ENCODE data around the gene SNX3. TPM values are rescaled to one million over a fixed set of nuclear protein-coding genes. Genes with fewer than 3 reads are reported as not detected.

Gene SNX3
- total RNA-seq, 4 donors from 2014 or later: 80.9 to 97.4 (median 96.6) TPM

DNA sequence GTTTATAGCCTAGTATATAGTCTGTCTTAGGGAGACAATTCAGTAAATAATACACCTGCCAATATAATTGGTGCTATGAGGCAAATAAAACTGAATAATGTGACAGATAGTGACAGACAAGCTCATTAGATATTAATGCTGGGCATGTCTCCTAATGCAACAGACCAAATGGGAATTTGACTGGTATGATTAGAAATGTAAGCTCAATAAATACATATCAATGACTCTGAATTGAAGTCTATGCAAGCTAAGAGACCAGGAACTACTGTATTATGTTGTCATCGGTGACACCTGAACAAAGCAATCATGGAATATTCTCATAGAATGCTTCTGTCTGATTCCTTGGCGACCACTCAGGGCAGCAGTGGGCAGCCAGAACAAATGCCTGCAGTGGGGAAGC, 2.5 kb upstream of the SNX3 start:
- no peaks in the 10 kb centered on the region for H3K27me3 ChIP-seq
- no peaks in the 10 kb centered on the region for H3K9me3 ChIP-seq
- WGBS: 82% methylated on average over 2 of the region's 2 CpGs
- H3K27ac ChIP-seq: no peak overlapping the region
- peaks cover 18% of the 10 kb centered on the region for H3K4me1 ChIP-seq
- TF ChIP-seq, protein P1, sequence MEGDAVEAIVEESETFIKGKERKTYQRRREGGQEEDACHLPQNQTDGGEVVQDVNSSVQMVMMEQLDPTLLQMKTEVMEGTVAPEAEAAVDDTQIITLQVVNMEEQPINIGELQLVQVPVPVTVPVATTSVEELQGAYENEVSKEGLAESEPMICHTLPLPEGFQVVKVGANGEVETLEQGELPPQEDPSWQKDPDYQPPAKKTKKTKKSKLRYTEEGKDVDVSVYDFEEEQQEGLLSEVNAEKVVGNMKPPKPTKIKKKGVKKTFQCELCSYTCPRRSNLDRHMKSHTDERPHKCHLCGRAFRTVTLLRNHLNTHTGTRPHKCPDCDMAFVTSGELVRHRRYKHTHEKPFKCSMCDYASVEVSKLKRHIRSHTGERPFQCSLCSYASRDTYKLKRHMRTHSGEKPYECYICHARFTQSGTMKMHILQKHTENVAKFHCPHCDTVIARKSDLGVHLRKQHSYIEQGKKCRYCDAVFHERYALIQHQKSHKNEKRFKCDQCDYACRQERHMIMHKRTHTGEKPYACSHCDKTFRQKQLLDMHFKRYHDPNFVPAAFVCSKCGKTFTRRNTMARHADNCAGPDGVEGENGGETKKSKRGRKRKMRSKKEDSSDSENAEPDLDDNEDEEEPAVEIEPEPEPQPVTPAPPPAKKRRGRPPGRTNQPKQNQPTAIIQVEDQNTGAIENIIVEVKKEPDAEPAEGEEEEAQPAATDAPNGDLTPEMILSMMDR (IDR thresholded peaks at IDR 0.05): no peak
- TF ChIP-seq POLR2A (IDR thresholded peaks at IDR 0.05) (no peak), EP300 (IDR thresholded peaks at IDR 0.05) (no peak), POLR2AphosphoS5 (IDR thresholded peaks at IDR 0.05) (no peak)
- no peak overlapping the region for H3K4me3 ChIP-seq
- H3K36me3 ChIP-seq: no peaks in the 10 kb centered on the region
- no peak for DNase-seq (ENCODE audit: low spot score in 2 of 2)

GRCh38 chr6:108260126-108260808, 573 bp downstream of the SNX3 start:
- peak overlapping the region; percentile 70 for H3K4me3 ChIP-seq
- H3K4me1 ChIP-seq: peaks cover 31% of the 10 kb centered on the region
- no peaks in the 10 kb centered on the region for H3K27me3 ChIP-seq
- DNase-seq (ENCODE audit: low spot score in 2 of 2): peak in 1 of 2 donors; percentile 83
- H3K9me3 ChIP-seq: no peaks in the 10 kb centered on the region
- WGBS: under 1% methylated on average over 15 of the region's 29 CpGs
- no peaks in the 10 kb centered on the region for H3K36me3 ChIP-seq
- H3K27ac ChIP-seq: peak overlapping the region; percentile 92
- TF ChIP-seq POLR2AphosphoS5 (IDR thresholded peaks at IDR 0.05): no peak
- TF ChIP-seq EP300 (IDR thresholded peaks at IDR 0.05): no peak
- TF ChIP-seq, protein P1 (IDR thresholded peaks at IDR 0.05): no peak
- no peak for TF ChIP-seq POLR2A (IDR thresholded peaks at IDR 0.05)

GRCh38 chr6:108254433-108255410, 6.1 kb downstream of the SNX3 start:
- Histone ChIP-seq H3K9me3 (no peaks in the 10 kb centered on the region), H3K36me3 (no peaks in the 10 kb centered on the region), H3K27me3 (no peaks in the 10 kb centered on the region), H3K4me3 (no peak overlapping the region), H3K4me1 (peaks cover 31% of the 10 kb centered on the region), H3K27ac (no peak overlapping the region)
- WGBS: 92% methylated on average over 3 of the region's 4 CpGs
- TF ChIP-seq POLR2AphosphoS5 (IDR thresholded peaks at IDR 0.05) (no peak), EP300 (IDR thresholded peaks at IDR 0.05) (no peak), POLR2A (IDR thresholded peaks at IDR 0.05) (no peak)
- TF ChIP-seq, protein P1 (IDR thresholded peaks at IDR 0.05): no peak
- no peak for DNase-seq (ENCODE audit: low spot score in 2 of 2)

DNA sequence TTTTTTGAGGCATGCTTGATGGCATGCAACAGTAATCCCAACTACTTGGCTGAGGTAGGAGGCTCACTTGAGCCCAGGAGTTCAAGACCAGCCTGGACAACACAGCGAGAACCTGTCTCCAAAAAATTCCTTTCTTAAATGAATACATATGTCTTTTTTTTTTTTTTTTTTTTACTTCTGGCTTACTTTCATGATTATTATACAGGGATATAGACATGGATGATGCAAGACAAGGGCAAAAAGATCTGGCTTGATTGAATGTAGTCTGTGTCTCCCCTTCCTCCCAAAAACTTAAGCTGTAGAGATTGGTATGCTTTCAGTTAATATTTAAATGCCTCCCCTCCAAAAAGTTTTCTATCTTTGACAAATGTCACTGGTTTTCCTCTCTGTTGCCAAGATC, 7.6 kb downstream of the SNX3 start:
- H3K4me3 ChIP-seq: no peak overlapping the region
- DNase-seq (ENCODE audit: low spot score in 2 of 2): no peak
- 95% methylated on average over 1 of the region's 1 CpG for WGBS
- H3K9me3 ChIP-seq: no peaks in the 10 kb centered on the region
- H3K27me3 ChIP-seq: no peaks in the 10 kb centered on the region
- no peak for TF ChIP-seq EP300 (IDR thresholded peaks at IDR 0.05)
- TF ChIP-seq POLR2A (IDR thresholded peaks at IDR 0.05): no peak
- TF ChIP-seq POLR2AphosphoS5 (IDR thresholded peaks at IDR 0.05): no peak
- TF ChIP-seq, protein P1 (IDR thresholded peaks at IDR 0.05): no peak
- H3K4me1 ChIP-seq: peaks cover 18% of the 10 kb centered on the region
- H3K27ac ChIP-seq: no peak overlapping the region
- no peaks in the 10 kb centered on the region for H3K36me3 ChIP-seq

- 92% methylated on average over 5 of the region's 5 CpGs for WGBS
- TF ChIP-seq POLR2AphosphoS5 (IDR thresholded peaks at IDR 0.05) (no peak), POLR2A (IDR thresholded peaks at IDR 0.05) (no peak)
- TF ChIP-seq, protein P1 (IDR thresholded peaks at IDR 0.05): no peak
- H3K4me3 ChIP-seq: no peak overlapping the region
- H3K36me3 ChIP-seq: no peaks in the 10 kb centered on the region
- no peaks in the 10 kb centered on the region for H3K9me3 ChIP-seq
- H3K4me1 ChIP-seq: peaks cover 6% of the 10 kb centered on the region
- DNase-seq (ENCODE audit: low spot score in 2 of 2): no peak
- no peak overlapping the region for H3K27ac ChIP-seq
- no peaks in the 10 kb centered on the region for H3K27me3 ChIP-seq
Measured at GRCh38 chr6:108252055-108252454, 8.8 kb downstream of the SNX3 start.

Data from suprapubic skin (tissue), 4 donors.